B cell (primary cell): ENCODE measurements around the gene CDKN1A. TPM values are rescaled to one million over a fixed set of nuclear protein-coding genes. Genes with fewer than 3 reads are reported as not detected.

Experiments used
- ATAC-seq: fragments of 200-7000 bp; cut with Tn5 transposase; one replicate; pipeline ENCODE4 v1.10.0; 2021; ENCODE audit warnings: low read depth, mild to moderate bottlenecking, moderate number of reproducible peaks, moderate library complexity
- CTCF ChIA-PET: fragments of 350-600 bp; sonication (Branson Sonifier 250); formaldehyde crosslinking; loops from one replicate; lab custom pipeline; 2021; ENCODE audit warnings: antibody characterized with exemption, inconsistent platforms; lab: Charles Lee
- POLR2A ChIA-PET: fragments of 350-600 bp; sonication (Branson Sonifier 250); formaldehyde crosslinking; loops from one replicate; lab custom pipeline; 2021; ENCODE audit warnings: antibody characterized with exemption; lab: Charles Lee
- DNase-seq: peaks from one replicate; pipeline ENCODE4 v3.0.0; 2013
- H2AFZ ChIP-seq: 2 replicates; pipeline ENCODE4 v1.6.1; 2012; ENCODE audit warnings: mild to moderate bottlenecking, low read depth, low read length; ENCODE audit not compliant: insufficient read depth, poor library complexity, severe bottlenecking
- H3K27ac ChIP-seq, 2 donors: 1 replicate in 1 of 2; 2 replicates in 1 of 2; pipeline ENCODE4 v1.5.1; 2012 to 2013; ENCODE audit warnings: low read length in 2 of 2, mild to moderate bottlenecking in 2 of 2, moderate library complexity in 1 of 2
- H3K27me3 ChIP-seq, 4 experiments: fragments of 200-600 bp in 1 of 4; sonication (generic) in 1 of 4; replicated peaks in 1 of 4; 1 replicate in 2 of 4; 2 replicates in 2 of 4; pipeline versions ENCODE4 v1.6.1 to v1.7.0; 2013 to 2016; ENCODE audit warnings: low read length in 3 of 4, mild to moderate bottlenecking in 2 of 4, mixed read lengths in 1 of 4, moderate library complexity in 1 of 4; ENCODE audit not compliant: insufficient read depth in 4 of 4, control insufficient read depth in 3 of 4; ENCODE audit errors: control extremely low read depth in 1 of 4
- H3K36me3 ChIP-seq, 2 experiments: replicated peaks in 1 of 2; 1 replicate in 1 of 2; 2 replicates in 1 of 2; pipeline versions ENCODE4 v1.6.1 to v1.7.1; 2013; ENCODE audit warnings: low read length in 1 of 2; ENCODE audit not compliant: insufficient read depth in 2 of 2, control insufficient read depth in 1 of 2; ENCODE audit errors: control extremely low read depth in 1 of 2, extremely low read depth in 1 of 2
- H3K4me1 ChIP-seq, 2 donors: fragments of 200-600 bp in 1 of 2; sonication (generic) in 1 of 2; 1 replicate in 1 of 2; 2 replicates in 1 of 2; pipeline versions ENCODE4 v1.5.1 to v1.6.1; 2013 to 2017; ENCODE audit warnings: low read length in 2 of 2; ENCODE audit not compliant: control insufficient read depth in 2 of 2, insufficient read depth in 2 of 2
- H3K4me2 ChIP-seq: replicated peaks from 2 replicates; pipeline ENCODE3; 2012; ENCODE audit warnings: mild to moderate bottlenecking, low read depth, low read length; ENCODE audit not compliant: poor library complexity, severe bottlenecking
- H3K4me3 ChIP-seq, 5 experiments: fragments of 200-600 bp in 1 of 5; sonication (generic) in 1 of 5; 1 replicate in 3 of 5; 2 replicates in 2 of 5; pipeline versions ENCODE4 v1.5.1 to v1.7.0; 2011 to 2016; ENCODE audit warnings: low read length in 4 of 5, mild to moderate bottlenecking in 4 of 5, low read depth in 2 of 5, control low read depth in 1 of 5, moderate library complexity in 1 of 5; ENCODE audit not compliant: insufficient read depth in 1 of 5; ENCODE audit errors: control extremely low read depth in 1 of 5, extremely low read depth in 1 of 5
- H3K79me2 ChIP-seq: fragments of 200-600 bp; sonication (generic); one replicate; pipeline ENCODE4 v1.6.0; 2016; ENCODE audit warnings: low read length; ENCODE audit not compliant: control insufficient read depth, insufficient read depth
- H3K9ac ChIP-seq: fragments of 200-600 bp; sonication (generic); 2 replicates; pipeline ENCODE4 v1.6.1; 2017; ENCODE audit warnings: mild to moderate bottlenecking, low read length, moderate library complexity
- H3K9me3 ChIP-seq, 3 donors: one replicate each; pipeline versions ENCODE4 v1.6.1 to v1.7.1; 2013; ENCODE audit warnings: low read length in 2 of 3; ENCODE audit not compliant: control insufficient read depth in 2 of 3, insufficient read depth in 1 of 3; ENCODE audit errors: control extremely low read depth in 1 of 3
- H4K20me1 ChIP-seq: 2 replicates; pipeline ENCODE4 v1.6.0; 2012; ENCODE audit warnings: mild to moderate bottlenecking, low read length; ENCODE audit not compliant: insufficient read depth, control insufficient read depth, poor library complexity, severe bottlenecking
- H3K27ac Mint-ChIP-seq: one replicate; pipeline ENCODE4 v1.8.0; 2021; ENCODE audit warnings: mixed read lengths
- H3K27me3 Mint-ChIP-seq: one replicate; pipeline ENCODE4 v1.8.0; 2021; ENCODE audit warnings: mixed read lengths
- H3K4me1 Mint-ChIP-seq: one replicate; pipeline ENCODE4 v1.8.0; 2021; ENCODE audit warnings: mixed read lengths
- H3K4me3 Mint-ChIP-seq: one replicate; pipeline ENCODE4 v1.8.0; 2021; ENCODE audit warnings: mixed read lengths
- H3K9me3 Mint-ChIP-seq: one replicate; pipeline ENCODE4 v1.8.0; 2022; ENCODE audit warnings: mixed read lengths; ENCODE audit not compliant: insufficient read depth
- EZH2 ChIP-seq: IDR thresholded peaks from 2 replicates; pipeline ENCODE4 v1.6.1; 2012; ENCODE audit warnings: borderline replicate concordance, low read depth, mild to moderate bottlenecking, moderate library complexity, low read length; ENCODE audit not compliant: insufficient read depth, poor library complexity, severe bottlenecking
- WGBS: methylation state at CpG from one replicate; pipeline ENCODE4 v1.1.5; 2013; ENCODE audit warnings: missing lambda C conversion rate; ENCODE audit not compliant: insufficient coverage; 5-methylcytosine and 5-hydroxymethylcytosine counted together
- intact Hi-C: fragments of 100-400 bp; cut with micrococcal nuclease; formaldehyde crosslinking; loops from one replicate; pipeline ENCODE4 v1.10.0; 2022
- polyA plus RNA-seq: library from polyadenylated mRNA; depleted of rRNA; stranded (reverse); fragments of >200 nt; gene quantifications from 2 replicates; pipeline ENCODE4 v1.2.3, GENCODE V29; 2012
- total RNA-seq, 2 donors: library from RNA; stranded (reverse); fragments of 120-200 nt in 1 of 2; gene quantifications; 1 replicate in 1 of 2; 2 replicates in 1 of 2; pipeline versions ENCODE4 v1.2.3 to v1.2.4, GENCODE V29; 2013 to 2022
- TF ChIP-seq, protein P1 (sequence below): fragments of 200-600 bp; IDR thresholded peaks from one replicate; pipeline ENCODE4 v1.8.0; 2022; ENCODE audit warnings: antibody characterized with exemption, mild to moderate bottlenecking

Gene CDKN1A
- total and polyA plus RNA-seq, 2 donors (not counting 1 experiment from before 2014, with no cell fraction given): 45.5 to 352 TPM

DNA sequence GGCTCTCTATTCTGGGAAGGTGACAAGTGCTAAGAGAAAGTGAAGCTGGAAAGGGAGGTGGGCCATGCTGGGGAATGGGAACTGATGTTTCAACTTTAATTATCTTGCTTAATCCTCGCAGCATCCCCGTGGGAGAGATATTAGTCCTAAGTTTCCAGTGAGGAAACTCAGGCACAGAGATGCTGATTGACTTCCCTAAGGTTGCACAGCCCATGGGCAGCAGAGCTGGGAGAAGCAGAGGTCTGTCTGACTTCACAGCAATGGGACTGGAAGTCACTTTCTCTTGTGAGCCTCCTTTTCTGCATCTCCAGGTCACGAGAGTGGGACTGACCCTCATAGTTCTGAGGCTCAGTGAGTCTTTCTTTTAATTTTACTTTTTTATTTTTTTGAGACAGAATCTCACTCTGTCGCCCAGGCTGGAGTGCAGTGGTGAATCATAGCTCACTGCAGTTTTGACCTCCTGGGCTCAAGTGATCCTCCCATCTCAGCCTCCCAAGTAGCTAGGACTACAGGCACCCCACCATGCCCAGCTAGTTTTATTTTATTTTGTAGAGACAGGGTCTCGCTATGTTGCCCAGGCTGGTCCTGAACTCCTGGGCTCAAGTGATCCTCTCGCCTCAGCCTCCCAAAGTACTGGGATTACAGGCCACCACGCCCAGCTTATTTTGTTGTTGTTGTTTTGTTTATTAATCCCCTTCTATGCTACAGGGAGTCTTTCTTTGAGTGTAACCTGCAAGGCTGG is 21.7 kb downstream of the CDKN1A start:
- Mint-ChIP-seq H3K9me3 (no peaks in the 10 kb centered on the region), H3K27ac (no peak overlapping the region)
- no peak for DNase-seq

GRCh38 chr6:36700831-36701230 is 22.3 kb downstream of the CDKN1A start:
- peaks cover 6% of the 10 kb centered on the region for H3K79me2 ChIP-seq
- ATAC-seq: no peak
- peaks cover 0 to 7% (median 0%) of the 10 kb centered on the region in 3 donors for H3K9me3 ChIP-seq
- H3K27me3 Mint-ChIP-seq: peaks cover 3% of the 10 kb centered on the region
- peaks cover 36% of the 10 kb centered on the region for H3K4me1 Mint-ChIP-seq
- TF ChIP-seq EZH2: no peak
- TF ChIP-seq, protein P1, sequence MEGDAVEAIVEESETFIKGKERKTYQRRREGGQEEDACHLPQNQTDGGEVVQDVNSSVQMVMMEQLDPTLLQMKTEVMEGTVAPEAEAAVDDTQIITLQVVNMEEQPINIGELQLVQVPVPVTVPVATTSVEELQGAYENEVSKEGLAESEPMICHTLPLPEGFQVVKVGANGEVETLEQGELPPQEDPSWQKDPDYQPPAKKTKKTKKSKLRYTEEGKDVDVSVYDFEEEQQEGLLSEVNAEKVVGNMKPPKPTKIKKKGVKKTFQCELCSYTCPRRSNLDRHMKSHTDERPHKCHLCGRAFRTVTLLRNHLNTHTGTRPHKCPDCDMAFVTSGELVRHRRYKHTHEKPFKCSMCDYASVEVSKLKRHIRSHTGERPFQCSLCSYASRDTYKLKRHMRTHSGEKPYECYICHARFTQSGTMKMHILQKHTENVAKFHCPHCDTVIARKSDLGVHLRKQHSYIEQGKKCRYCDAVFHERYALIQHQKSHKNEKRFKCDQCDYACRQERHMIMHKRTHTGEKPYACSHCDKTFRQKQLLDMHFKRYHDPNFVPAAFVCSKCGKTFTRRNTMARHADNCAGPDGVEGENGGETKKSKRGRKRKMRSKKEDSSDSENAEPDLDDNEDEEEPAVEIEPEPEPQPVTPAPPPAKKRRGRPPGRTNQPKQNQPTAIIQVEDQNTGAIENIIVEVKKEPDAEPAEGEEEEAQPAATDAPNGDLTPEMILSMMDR: no peak
- no peaks in the 10 kb centered on the region for H3K36me3 ChIP-seq
- no peak overlapping the region for H3K27ac ChIP-seq
- H3K9me3 Mint-ChIP-seq: no peaks in the 10 kb centered on the region
- ChIA-PET CTCF (interaction anchor here (1.2 to 1.3 kb wide), 2 partner anchors 58 to 77 kb away, joined by 3 to 4 read pairs; no protein-coding TSS in a partner anchor), POLR2A (no interaction called here)
- peaks cover 16 to 19% of the 10 kb centered on the region in 2 donors for H3K4me1 ChIP-seq
- no peak for DNase-seq
- H3K27ac Mint-ChIP-seq: peak overlapping the region; percentile 20
- no CpG with 5 or more reads among the region's 3 CpGs for WGBS
- no peak overlapping the region for H3K9ac ChIP-seq
- H3K4me3 Mint-ChIP-seq: no peak overlapping the region
- H3K4me3 ChIP-seq: no peak overlapping the region
- intact Hi-C loops: no loop called here
- H4K20me1 ChIP-seq: no peaks in the 10 kb centered on the region
- peak overlapping the region; percentile 14 for H3K4me2 ChIP-seq
- no peaks in the 10 kb centered on the region for H3K27me3 ChIP-seq
- H2AFZ ChIP-seq: no peak overlapping the region

More for the DNA sequence above, 21.7 kb downstream of the CDKN1A start:
- Histone ChIP-seq H3K27me3 (no peaks in the 10 kb centered on the region), H3K36me3 (no peaks in the 10 kb centered on the region), H3K9ac (no peak overlapping the region), H3K27ac (no peak overlapping the region), H3K4me1 (peaks cover 20 to 22% of the 10 kb centered on the region in 2 donors), H3K9me3 (peaks cover 0 to 7% (median 0%) of the 10 kb centered on the region in 3 donors), H4K20me1 (no peaks in the 10 kb centered on the region), H3K4me3 (no peak overlapping the region), H3K4me2 (no peak overlapping the region), H2AFZ (no peak overlapping the region), H3K79me2 (peaks cover 6% of the 10 kb centered on the region)
- TF ChIP-seq EZH2: no peak
- TF ChIP-seq, protein P1: no peak
- CTCF ChIA-PET: interaction anchor here (1.2 to 1.3 kb wide), 2 partner anchors 59 to 76 kb away, joined by 3 to 4 read pairs; no protein-coding TSS in a partner anchor
- 100% methylated on average over 3 of the region's 7 CpGs for WGBS
- H3K27me3 Mint-ChIP-seq: peaks cover 3% of the 10 kb centered on the region
- peaks cover 39% of the 10 kb centered on the region for H3K4me1 Mint-ChIP-seq
- no peak overlapping the region for H3K4me3 Mint-ChIP-seq
- intact Hi-C loops: no loop called here
- POLR2A ChIA-PET: no interaction called here
- ATAC-seq: no peak
